GM23248 (cell line): ENCODE measurements around the gene S100A7A. TPM values are rescaled to one million over a fixed set of nuclear protein-coding genes. Genes with fewer than 3 reads are reported as not detected.

Source experiments
- DNase-seq: peaks from one replicate; pipeline ENCODE4 v3.0.0-alpha.2; 2015
- H2AFZ ChIP-seq: fragments of 200-600 bp; sonication (generic); 2 replicates; pipeline ENCODE4 v1.6.1; 2016; ENCODE audit warnings: antibody characterized with exemption
- H3F3A ChIP-seq: fragments of 200-600 bp; sonication (generic); 2 replicates; pipeline ENCODE4 v1.6.1; 2016; ENCODE audit warnings: mild to moderate bottlenecking, antibody characterized with exemption, mixed run types; ENCODE audit not compliant: insufficient read depth
- H3K27ac ChIP-seq: fragments of 200-600 bp; sonication (generic); 2 replicates; pipeline ENCODE4 v1.5.1; 2016; ENCODE audit warnings: mild to moderate bottlenecking
- H3K27me3 ChIP-seq: fragments of 200-600 bp; sonication (generic); replicated peaks from 2 replicates; pipeline ENCODE4 v1.6.1; 2016; ENCODE audit warnings: mild to moderate bottlenecking; ENCODE audit not compliant: insufficient read depth
- H3K36me3 ChIP-seq: fragments of 200-600 bp; sonication (generic); 2 replicates; pipeline ENCODE4 v1.6.1; 2016; ENCODE audit warnings: low read depth, mild to moderate bottlenecking
- H3K4me1 ChIP-seq: fragments of 200-600 bp; sonication (generic); 2 replicates; pipeline ENCODE4 v1.6.1; 2016; ENCODE audit warnings: mild to moderate bottlenecking; ENCODE audit not compliant: insufficient read depth
- H3K4me2 ChIP-seq: fragments of 200-600 bp; sonication (generic); one replicate; pipeline ENCODE4 v1.6.1; 2016; ENCODE audit warnings: mild to moderate bottlenecking; ENCODE audit not compliant: unreplicated experiment
- H3K4me3 ChIP-seq: fragments of 200-600 bp; sonication (generic); 2 replicates; pipeline ENCODE4 v1.5.1; 2016; ENCODE audit warnings: mild to moderate bottlenecking
- H3K79me2 ChIP-seq: fragments of 200-600 bp; sonication (generic); 2 replicates; pipeline ENCODE4 v1.6.1; 2016; ENCODE audit warnings: mild to moderate bottlenecking; ENCODE audit not compliant: insufficient read depth
- H3K9ac ChIP-seq: fragments of 200-600 bp; sonication (generic); 2 replicates; pipeline ENCODE4 v1.6.1; 2016; ENCODE audit warnings: mild to moderate bottlenecking
- H3K9me2 ChIP-seq: fragments of 200-600 bp; sonication (generic); 2 replicates; pipeline ENCODE4 v1.6.1; 2016; ENCODE audit warnings: mixed run types, mild to moderate bottlenecking, moderate library complexity; ENCODE audit not compliant: insufficient read depth
- H3K9me3 ChIP-seq: fragments of 200-600 bp; sonication (generic); one replicate; pipeline ENCODE4 v1.6.1; 2017; ENCODE audit warnings: low read depth
- H4K20me1 ChIP-seq: fragments of 200-600 bp; sonication (generic); 2 replicates; pipeline ENCODE4 v1.6.0; 2016; ENCODE audit not compliant: insufficient read depth
- EZH2 ChIP-seq: fragments of 200-600 bp; sonication (generic); IDR thresholded peaks from 2 replicates; pipeline ENCODE4 v1.6.1; 2018; ENCODE audit warnings: antibody characterized with exemption, mild to moderate bottlenecking; ENCODE audit not compliant: insufficient read depth, poor library complexity, severe bottlenecking
- EZH2phosphoT487 ChIP-seq: fragments of 200-600 bp; sonication (generic); IDR thresholded peaks from 2 replicates; pipeline ENCODE4 v1.6.1; 2018; ENCODE audit warnings: antibody characterized with exemption, moderate library complexity, mild to moderate bottlenecking, low read depth; ENCODE audit not compliant: insufficient read depth
- WGBS, 2 experiments: methylation state at CpG; one replicate each; pipeline ENCODE4 v1.1.6; 2015 to 2017; ENCODE audit warnings: low lambda C conversion rate in 2 of 2, low coverage in 1 of 2; ENCODE audit errors: missing lambda C conversion rate in 2 of 2; 5-methylcytosine and 5-hydroxymethylcytosine counted together
- in situ Hi-C: fragments of 300-500 bp; cut with MboI; formaldehyde crosslinking; loops from 2 replicates; pipeline ENCODE4 v1.15.0; 2020
- polyA plus RNA-seq: library from polyadenylated mRNA; unstranded; fragments of >200 nt; fragmentation: Nextera tagmentation; extraction: Ambion mirVana; gene quantifications from 2 replicates; pipeline ENCODE4 v1.2.1, GENCODE V29; 2016
- total RNA-seq: library from RNA; depleted of rRNA; stranded (reverse); fragments of >200 nt; shearing (Covaris generic); gene quantifications from 2 replicates; pipeline ENCODE4 v1.2.3, GENCODE V29; 2014

The S100A7A gene
- total and polyA plus RNA-seq, 2 experiments from 2014 or later = not detected

DNA sequence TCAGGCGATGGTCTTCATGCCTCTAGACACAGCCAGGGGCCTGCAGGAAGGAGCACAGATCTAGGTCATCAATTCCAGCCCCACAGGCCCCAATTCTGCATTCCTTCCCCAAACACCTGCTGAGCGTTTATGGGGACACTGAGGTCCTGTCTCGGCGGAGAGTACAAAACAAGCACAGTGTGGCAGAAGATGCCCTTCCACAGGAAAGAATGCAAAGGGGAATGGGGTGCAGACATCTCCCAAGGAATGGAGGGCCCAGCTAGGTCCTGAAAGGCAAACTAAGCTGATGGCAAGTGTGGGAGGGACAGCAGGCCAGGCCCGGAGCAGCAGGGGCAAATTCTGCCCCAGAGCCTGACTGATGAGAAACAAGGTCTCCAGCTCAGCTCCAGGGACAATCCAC, 21.9 kb upstream of the S100A7A start:
- H3K9ac ChIP-seq = no peak overlapping the region
- no peaks in the 10 kb centered on the region for H3K79me2 ChIP-seq
- 55 to 56% methylated on average over 5 of the region's 5 CpGs for WGBS, 2 experiments
- H3K4me3 ChIP-seq = no peak overlapping the region
- H3K4me2 ChIP-seq = no peak overlapping the region
- in situ Hi-C loops = no loop called here
- no peak for TF ChIP-seq EZH2
- no peak for TF ChIP-seq EZH2phosphoT487
- H2AFZ ChIP-seq = no peak overlapping the region
- peaks cover 24% of the 10 kb centered on the region for H3K27me3 ChIP-seq
- no peaks in the 10 kb centered on the region for H3K9me2 ChIP-seq
- no peaks in the 10 kb centered on the region for H3K4me1 ChIP-seq
- H3K9me3 ChIP-seq = no peaks in the 10 kb centered on the region
- H4K20me1 ChIP-seq = no peaks in the 10 kb centered on the region
- H3K36me3 ChIP-seq = no peaks in the 10 kb centered on the region
- no peak overlapping the region for H3K27ac ChIP-seq
- no peaks in the 10 kb centered on the region for H3F3A ChIP-seq
- DNase-seq = no peak

DNA sequence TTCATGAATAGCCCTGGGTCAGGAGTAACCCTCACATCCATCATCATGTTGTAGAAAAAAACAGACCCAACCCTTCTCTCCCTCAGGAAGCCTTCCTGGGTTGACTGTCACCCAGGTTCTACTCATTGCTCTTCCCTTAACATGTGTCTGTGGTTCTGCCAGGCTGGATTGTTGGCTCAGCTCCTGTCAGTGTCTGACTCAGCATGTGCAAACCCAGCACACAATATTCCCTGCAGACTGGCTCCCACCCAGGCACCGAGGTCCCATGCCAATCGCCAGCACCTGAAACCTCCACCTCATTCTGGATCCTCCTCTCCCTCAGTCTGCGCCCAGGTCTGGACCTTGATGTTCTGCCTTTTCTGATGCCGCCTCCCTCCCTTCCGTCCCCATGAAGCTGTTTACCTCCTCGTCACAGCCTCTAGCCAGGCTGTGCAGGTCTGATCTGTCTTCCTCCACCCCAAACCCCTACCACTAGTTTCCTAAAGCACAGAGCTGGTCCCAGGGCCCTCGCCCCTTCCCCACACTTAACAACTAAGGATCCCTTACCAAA, 21.1 kb upstream of the S100A7A start:
- no peaks in the 10 kb centered on the region for H3F3A ChIP-seq
- in situ Hi-C loops = no loop called here
- no peak overlapping the region for H2AFZ ChIP-seq
- H3K9ac ChIP-seq = no peak overlapping the region
- H3K4me1 ChIP-seq = no peaks in the 10 kb centered on the region
- no peaks in the 10 kb centered on the region for H4K20me1 ChIP-seq
- H3K9me3 ChIP-seq = no peaks in the 10 kb centered on the region
- peak; percentile 37 for DNase-seq
- TF ChIP-seq EZH2 (no peak), EZH2phosphoT487 (no peak)
- H3K36me3 ChIP-seq = no peaks in the 10 kb centered on the region
- H3K79me2 ChIP-seq = no peaks in the 10 kb centered on the region
- 55 to 67% methylated on average over 7 of the region's 7 CpGs for WGBS, 2 experiments
- H3K27ac ChIP-seq = no peak overlapping the region
- H3K4me2 ChIP-seq = no peak overlapping the region
- H3K27me3 ChIP-seq = peaks cover 23% of the 10 kb centered on the region
- H3K9me2 ChIP-seq = no peaks in the 10 kb centered on the region
- no peak overlapping the region for H3K4me3 ChIP-seq

DNA sequence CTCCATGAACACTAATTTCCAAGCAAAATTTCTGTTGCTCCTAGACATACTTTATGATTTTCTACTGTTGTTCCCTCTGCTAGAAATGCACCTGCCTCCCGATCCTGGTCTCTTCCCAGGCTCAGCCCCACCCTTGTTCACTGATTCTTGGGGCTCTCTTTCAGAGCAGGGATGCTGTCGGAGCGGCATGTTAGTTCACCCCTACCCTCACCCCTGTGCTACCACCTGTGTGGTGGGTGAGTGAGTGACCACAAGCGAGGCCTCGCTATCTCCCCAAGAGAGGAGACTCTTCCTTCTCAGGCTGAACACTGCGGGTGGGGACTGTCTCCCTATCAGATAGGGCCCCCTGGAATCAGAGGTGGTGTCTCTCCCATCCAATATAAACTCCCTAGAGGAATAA, 20.5 kb upstream of the S100A7A start:
- Histone ChIP-seq H3K9me2 (no peaks in the 10 kb centered on the region), H2AFZ (no peak overlapping the region), H3K4me3 (no peak overlapping the region), H3K9ac (no peak overlapping the region), H3K4me2 (no peak overlapping the region), H3K4me1 (no peaks in the 10 kb centered on the region), H3F3A (no peaks in the 10 kb centered on the region), H3K27me3 (peaks cover 23% of the 10 kb centered on the region), H3K9me3 (no peaks in the 10 kb centered on the region), H3K27ac (no peak overlapping the region), H3K36me3 (no peaks in the 10 kb centered on the region), H4K20me1 (no peaks in the 10 kb centered on the region), H3K79me2 (no peaks in the 10 kb centered on the region)
- TF ChIP-seq EZH2phosphoT487 (no peak), EZH2 (no peak)
- DNase-seq = no peak
- in situ Hi-C loops = no loop called here
- 56 to 67% methylated on average over 6 of the region's 6 CpGs for WGBS, 2 experiments

DNA sequence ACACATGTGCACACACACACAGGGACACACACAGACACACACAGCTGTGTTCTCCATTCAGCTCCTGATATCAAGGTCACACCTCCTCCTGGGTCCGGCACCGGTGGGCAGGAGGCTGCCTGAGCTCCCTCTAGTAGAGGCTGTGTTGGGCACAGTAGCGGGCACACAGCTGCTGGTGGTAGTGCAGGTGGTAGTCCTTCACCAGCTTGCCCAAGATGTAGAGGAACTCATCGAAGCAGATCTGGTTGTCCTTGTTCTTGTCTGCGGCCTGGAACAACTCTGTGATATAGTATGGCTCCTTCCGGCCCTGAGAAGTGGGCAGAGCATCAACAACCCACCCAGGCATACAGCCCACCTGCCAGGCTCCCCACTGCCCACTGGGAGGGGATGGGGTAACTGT, 19.9 kb upstream of the S100A7A start:
- Histone ChIP-seq H4K20me1 (no peaks in the 10 kb centered on the region), H3K9me2 (no peaks in the 10 kb centered on the region), H3F3A (no peaks in the 10 kb centered on the region), H3K4me2 (no peak overlapping the region), H3K27me3 (peaks cover 17% of the 10 kb centered on the region), H3K4me1 (no peaks in the 10 kb centered on the region), H3K79me2 (no peaks in the 10 kb centered on the region), H3K27ac (no peak overlapping the region), H3K9me3 (no peaks in the 10 kb centered on the region), H3K4me3 (no peak overlapping the region), H2AFZ (no peak overlapping the region), H3K36me3 (no peaks in the 10 kb centered on the region), H3K9ac (no peak overlapping the region)
- WGBS, 2 experiments = 42 to 53% methylated on average over 6 of the region's 6 CpGs
- TF ChIP-seq EZH2phosphoT487 (no peak), EZH2 (no peak)
- in situ Hi-C loops = no loop called here
- DNase-seq = no peak
